C1 segment of cervical spinal cord (tissue), 14 donors: Measurements from ENCODE around the gene CIAO3.

Source experiments
- DNase-seq, 14 donors: peaks; one replicate each; lab custom pipeline; 2025; lab: John Stamatoyannopoulos, UW

The CIAO3 gene

DNA sequence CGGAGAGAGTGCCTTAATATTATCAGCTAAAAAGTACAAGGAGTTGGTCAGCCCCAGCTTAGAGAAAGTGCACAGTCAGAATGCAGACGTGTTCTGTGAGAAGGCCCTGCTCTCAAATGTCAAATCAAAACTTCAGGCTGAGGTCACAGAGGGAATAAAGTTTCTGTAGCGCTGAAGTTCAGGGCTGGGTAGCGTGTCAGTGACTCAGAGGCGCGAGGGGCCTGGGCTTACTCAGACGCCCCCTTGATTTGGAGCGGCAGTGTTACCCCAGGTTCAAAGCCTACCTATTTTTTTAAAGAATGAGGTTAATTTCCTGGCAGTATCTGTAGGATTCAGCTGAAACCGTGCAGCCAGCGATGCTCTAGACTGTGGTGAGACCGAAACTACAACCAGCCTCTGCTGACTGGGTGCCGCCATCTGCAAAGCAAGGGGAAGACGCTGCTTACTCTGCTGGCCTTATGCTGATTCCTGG lies 4.8 kb downstream of the CIAO3 start:
- DNase-seq = no peak

- no peak for DNase-seq
These were observed 5.6 kb downstream of the CIAO3 start for GRCh38 chr16:734981-735881.

GRCh38 chr16:734208-734980 lies 6.4 kb downstream of the CIAO3 start:
- DNase-seq = no peak

GRCh38 chr16:733382-734207 lies 7.2 kb downstream of the CIAO3 start:
- no peak for DNase-seq

- DNase-seq = no peak
These were observed 7.9 kb downstream of the CIAO3 start for GRCh38 chr16:732936-733335.

GRCh38 chr16:732332-732731 lies 8.5 kb downstream of the CIAO3 start:
- DNase-seq = no peak

GRCh38 chr16:730666-731509 lies 9.9 kb downstream of the CIAO3 start:
- no peak for DNase-seq

DNA sequence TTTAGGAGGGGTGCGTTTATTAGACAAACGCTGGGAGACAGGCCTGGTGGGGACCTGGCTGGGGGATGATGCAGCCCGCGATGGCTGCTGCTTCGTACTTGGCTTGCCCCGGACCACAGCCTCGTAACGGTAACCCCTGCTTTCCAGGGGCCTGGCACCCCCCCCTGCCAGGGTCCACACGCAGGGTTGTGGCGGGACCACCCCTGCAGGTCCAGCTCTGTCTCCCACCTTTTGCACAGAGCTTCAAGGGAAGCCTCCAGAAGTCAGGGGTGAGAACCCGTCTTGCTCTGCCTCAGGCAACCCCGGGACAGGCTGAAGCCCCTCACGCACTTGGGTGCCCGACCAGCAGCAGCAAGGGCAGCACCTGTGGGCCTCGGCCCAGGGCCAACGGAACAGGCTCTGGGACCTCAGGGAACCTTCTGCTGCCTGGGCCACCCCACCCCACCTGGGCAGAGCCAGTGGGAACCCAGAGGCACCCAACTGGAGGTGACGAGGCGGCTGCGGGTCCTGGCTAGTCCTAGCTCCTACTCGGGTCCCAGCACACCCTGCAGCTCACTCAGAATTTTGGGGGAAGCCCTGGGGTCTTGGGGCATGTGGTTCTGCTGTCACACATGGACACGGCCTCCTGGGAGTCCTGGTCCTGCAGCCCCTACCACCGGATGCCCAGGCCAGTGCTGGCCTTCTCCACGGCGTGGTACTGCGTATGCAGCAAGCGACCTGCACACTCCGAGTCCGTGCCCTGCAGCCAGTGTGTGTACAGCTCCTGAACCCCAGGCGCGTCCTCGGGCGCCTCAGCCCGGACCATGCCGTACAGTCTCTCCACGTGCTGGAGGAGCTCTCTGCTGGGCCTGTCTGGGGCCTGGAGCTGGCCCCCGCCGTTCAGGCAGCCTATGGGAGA lies 10.8 kb downstream of the CIAO3 start:
- no peak for DNase-seq

- DNase-seq = no peak
These were observed 11.7 kb downstream of the CIAO3 start for GRCh38 chr16:728890-729744.

GRCh38 chr16:728131-728889 lies 12.5 kb downstream of the CIAO3 start:
- peak in 12 of 14 donors; percentile 26 to 71 (median 63) for DNase-seq

GRCh38 chr16:727291-727977 lies 13.4 kb downstream of the CIAO3 start:
- no peak for DNase-seq

- DNase-seq = peak in 11 of 14 donors; percentile 29 to 82 (median 58)
These were observed 14.1 kb downstream of the CIAO3 start, which contains the start of the genes CCDC78 and HAGHL for GRCh38 chr16:726438-727290. CCDC78 (minus strand) TSS chr16:726443; CDS start chr16:726367, 76 bp downstream. HAGHL (plus strand) TSS chr16:727106; CDS start chr16:727510, 404 bp downstream.

DNA sequence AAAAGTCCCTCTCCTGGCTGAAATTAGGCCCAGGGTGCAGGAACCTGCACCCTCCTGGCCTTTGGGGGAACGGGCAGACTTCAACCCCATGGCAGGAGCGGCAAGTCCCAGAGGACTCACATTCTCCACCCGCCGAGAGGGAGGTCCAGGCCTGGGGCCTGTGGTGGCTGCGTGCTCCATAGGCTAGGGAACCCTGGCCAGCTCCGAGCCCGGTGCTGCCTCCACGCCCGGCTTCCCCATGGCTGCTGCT lies 14.7 kb downstream of the CIAO3 start:
- DNase-seq = no peak

- no peak for DNase-seq
These were observed 15.2 kb downstream of the CIAO3 start for GRCh38 chr16:725463-726187.

DNA sequence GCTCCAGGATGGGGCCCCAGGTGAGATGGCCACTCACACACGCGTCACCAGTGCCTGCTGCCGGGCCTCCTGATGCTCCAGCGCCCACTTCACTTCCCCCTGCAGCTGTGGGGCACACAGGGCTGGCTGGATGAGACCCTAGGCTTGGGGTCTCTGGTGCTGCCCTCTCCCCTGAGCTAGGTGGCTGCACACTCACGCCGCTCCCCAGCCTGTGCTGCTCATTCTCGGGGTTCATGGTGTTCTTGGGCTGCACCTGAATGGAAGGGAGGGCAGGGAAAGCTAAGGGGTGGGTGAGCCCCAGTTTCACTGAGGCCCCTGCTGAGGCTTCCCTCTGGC lies 15.8 kb downstream of the CIAO3 start:
- no peak for DNase-seq
